ENCODE results near the gene MPLKIP.
"Not testable (repeated sequence)": the region's sequence is repeated elsewhere in the genome, so short reads cannot be mapped to it uniquely, and the experiment has no call there.

The MPLKIP gene

GRCh38 chr7:40151504-40151903 is 17.1 kb upstream of the MPLKIP start:
- H3K4me1 ChIP-seq (ENCODE audit: control insufficient read depth, low read depth, low read length) = no peaks in the 10 kb centered on the region
- no peaks in the 10 kb centered on the region for H3K79me2 ChIP-seq (ENCODE audit: control insufficient read depth, insufficient read depth, low read length)
- no peak overlapping the region for H2BK15ac ChIP-seq (replicated peaks; ENCODE audit: low read depth)
- no peak overlapping the region for H4K8ac ChIP-seq (ENCODE audit: low read depth, low read length)
- DNase-seq = no peak
- no peak overlapping the region for H2AK5ac ChIP-seq (ENCODE audit: low read length)
- H2BK5ac ChIP-seq (ENCODE audit: low read length) = no peak overlapping the region
- H3K36me3 ChIP-seq (ENCODE audit: control insufficient read depth, insufficient read depth, low read length) = no peaks in the 10 kb centered on the region
- H3K23ac ChIP-seq (ENCODE audit: low read length) = no peak overlapping the region
- H3K18ac ChIP-seq (ENCODE audit: low read length) = no peak overlapping the region
- no peak overlapping the region for H3K4ac ChIP-seq (ENCODE audit: low read depth, low read length)
- H3K27me3 ChIP-seq (ENCODE audit: insufficient read depth, low read length, poor library complexity) = no peaks in the 10 kb centered on the region
- H4K5ac ChIP-seq (ENCODE audit: low read length) = no peak overlapping the region
- H3K4me3 ChIP-seq (ENCODE audit: low read length) = no peak overlapping the region
- H3K9ac ChIP-seq (ENCODE audit: low read length) = no peak overlapping the region
- H3K27ac ChIP-seq (ENCODE audit: low read depth, low read length) = no peak overlapping the region
- no peak overlapping the region for H2BK120ac ChIP-seq (ENCODE audit: low read depth, low read length)
- H3K79me1 ChIP-seq (ENCODE audit: low read length) = no peaks in the 10 kb centered on the region
- H3K56ac ChIP-seq (ENCODE audit: low read length) = no peak overlapping the region
- no peak overlapping the region for H3K4me2 ChIP-seq (ENCODE audit: low read length)
- WGBS (ENCODE audit: extremely low coverage, insufficient coverage, low lambda C conversion rate) = no CpG with 5 or more reads among the region's 1 CpG

DNA sequence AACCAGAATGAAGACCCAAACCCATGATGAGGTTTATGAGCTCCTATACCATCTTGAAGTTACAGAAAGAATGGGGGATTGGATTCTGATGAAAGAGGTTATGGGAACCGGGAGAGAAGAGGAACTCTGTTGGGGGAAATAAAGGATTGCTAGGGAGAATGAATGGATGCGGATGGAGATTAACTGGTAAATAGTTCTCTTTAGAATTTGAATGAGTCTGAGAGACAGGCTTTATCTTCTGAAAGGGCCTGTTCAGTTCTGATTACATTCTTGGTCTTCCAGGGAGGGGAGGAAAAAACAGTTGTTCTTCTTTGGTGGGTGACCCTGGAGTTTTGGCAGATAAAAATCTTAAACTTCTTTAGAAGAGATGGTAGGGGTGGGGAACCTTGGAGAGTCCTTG is 14.2 kb upstream of the MPLKIP start:
- no peak overlapping the region for H2BK5ac ChIP-seq (ENCODE audit: low read length)
- H3K27ac ChIP-seq (ENCODE audit: low read depth, low read length) = no peak overlapping the region
- no peak overlapping the region for H2BK15ac ChIP-seq (replicated peaks; ENCODE audit: low read depth)
- H3K18ac ChIP-seq (ENCODE audit: low read length) = no peak overlapping the region
- H4K8ac ChIP-seq (ENCODE audit: low read depth, low read length) = no peak overlapping the region
- no peak overlapping the region for H3K4me2 ChIP-seq (ENCODE audit: low read length)
- no peaks in the 10 kb centered on the region for H3K79me2 ChIP-seq (ENCODE audit: control insufficient read depth, insufficient read depth, low read length)
- no peaks in the 10 kb centered on the region for H3K27me3 ChIP-seq (ENCODE audit: insufficient read depth, low read length, poor library complexity)
- no peak overlapping the region for H3K56ac ChIP-seq (ENCODE audit: low read length)
- no peak overlapping the region for H3K4me3 ChIP-seq (ENCODE audit: low read length)
- H2BK120ac ChIP-seq (ENCODE audit: low read depth, low read length) = no peak overlapping the region
- DNase-seq = no peak
- H3K4me1 ChIP-seq (ENCODE audit: control insufficient read depth, low read depth, low read length) = no peaks in the 10 kb centered on the region
- H3K79me1 ChIP-seq (ENCODE audit: low read length) = no peaks in the 10 kb centered on the region
- no CpG with 5 or more reads among the region's 2 CpGs for WGBS (ENCODE audit: extremely low coverage, insufficient coverage, low lambda C conversion rate)
- H4K5ac ChIP-seq (ENCODE audit: low read length) = no peak overlapping the region
- H3K4ac ChIP-seq (ENCODE audit: low read depth, low read length) = no peak overlapping the region
- no peaks in the 10 kb centered on the region for H3K36me3 ChIP-seq (ENCODE audit: control insufficient read depth, insufficient read depth, low read length)
- no peak overlapping the region for H3K9ac ChIP-seq (ENCODE audit: low read length)
- H2AK5ac ChIP-seq (ENCODE audit: low read length) = no peak overlapping the region
- H3K23ac ChIP-seq (ENCODE audit: low read length) = no peak overlapping the region

DNA sequence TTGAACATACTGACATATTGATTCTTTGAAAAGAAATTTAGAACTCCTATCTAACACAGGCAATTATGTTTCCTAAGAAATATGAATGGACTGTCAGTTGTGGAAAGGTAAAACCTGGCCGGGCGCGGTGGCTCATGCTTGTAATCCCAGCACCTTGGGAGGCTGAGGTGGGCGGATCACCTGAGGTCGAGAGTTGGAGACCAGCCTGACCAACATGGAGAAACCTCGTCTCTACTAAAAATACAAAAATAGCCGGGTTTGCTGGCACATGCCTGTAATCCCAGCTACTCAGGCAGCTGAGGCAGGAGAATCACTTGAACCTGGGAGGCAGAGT is 13.8 kb upstream of the MPLKIP start:
- not testable (repeated sequence) for DNase-seq; H3K18ac ChIP-seq (ENCODE audit: low read length); H3K79me2 ChIP-seq (ENCODE audit: control insufficient read depth, insufficient read depth, low read length); H3K56ac ChIP-seq (ENCODE audit: low read length); H2BK5ac ChIP-seq (ENCODE audit: low read length); H4K5ac ChIP-seq (ENCODE audit: low read length); H3K27me3 ChIP-seq (ENCODE audit: insufficient read depth, low read length, poor library complexity); H3K9ac ChIP-seq (ENCODE audit: low read length); H2BK120ac ChIP-seq (ENCODE audit: low read depth, low read length); H3K23ac ChIP-seq (ENCODE audit: low read length); H3K4me3 ChIP-seq (ENCODE audit: low read length); H3K79me1 ChIP-seq (ENCODE audit: low read length); H2BK15ac ChIP-seq (replicated peaks; ENCODE audit: low read depth); H3K4ac ChIP-seq (ENCODE audit: low read depth, low read length); H3K4me2 ChIP-seq (ENCODE audit: low read length); H3K36me3 ChIP-seq (ENCODE audit: control insufficient read depth, insufficient read depth, low read length); H3K4me1 ChIP-seq (ENCODE audit: control insufficient read depth, low read depth, low read length); H2AK5ac ChIP-seq (ENCODE audit: low read length); H3K27ac ChIP-seq (ENCODE audit: low read depth, low read length); H4K8ac ChIP-seq (ENCODE audit: low read depth, low read length)
- no CpG with 5 or more reads among the region's 7 CpGs for WGBS (ENCODE audit: extremely low coverage, insufficient coverage, low lambda C conversion rate)

- no peak overlapping the region for H4K8ac ChIP-seq (ENCODE audit: low read depth, low read length)
- no peak overlapping the region for H3K18ac ChIP-seq (ENCODE audit: low read length)
- no peaks in the 10 kb centered on the region for H3K4me1 ChIP-seq (ENCODE audit: control insufficient read depth, low read depth, low read length)
- H3K56ac ChIP-seq (ENCODE audit: low read length) = no peak overlapping the region
- no peak overlapping the region for H3K27ac ChIP-seq (ENCODE audit: low read depth, low read length)
- H3K36me3 ChIP-seq (ENCODE audit: control insufficient read depth, insufficient read depth, low read length) = no peaks in the 10 kb centered on the region
- H3K27me3 ChIP-seq (ENCODE audit: insufficient read depth, low read length, poor library complexity) = no peaks in the 10 kb centered on the region
- no peak overlapping the region for H3K9ac ChIP-seq (ENCODE audit: low read length)
- no peak overlapping the region for H4K5ac ChIP-seq (ENCODE audit: low read length)
- no peak overlapping the region for H3K4me2 ChIP-seq (ENCODE audit: low read length)
- no peaks in the 10 kb centered on the region for H3K79me1 ChIP-seq (ENCODE audit: low read length)
- no peaks in the 10 kb centered on the region for H3K79me2 ChIP-seq (ENCODE audit: control insufficient read depth, insufficient read depth, low read length)
- no peak for DNase-seq
- H2BK15ac ChIP-seq (replicated peaks; ENCODE audit: low read depth) = no peak overlapping the region
- H2BK5ac ChIP-seq (ENCODE audit: low read length) = no peak overlapping the region
- no peak overlapping the region for H3K4ac ChIP-seq (ENCODE audit: low read depth, low read length)
- no peak overlapping the region for H2AK5ac ChIP-seq (ENCODE audit: low read length)
- H3K23ac ChIP-seq (ENCODE audit: low read length) = no peak overlapping the region
- no CpG with 5 or more reads among the region's 19 CpGs for WGBS (ENCODE audit: extremely low coverage, insufficient coverage, low lambda C conversion rate)
- H2BK120ac ChIP-seq (ENCODE audit: low read depth, low read length) = no peak overlapping the region
- no peak overlapping the region for H3K4me3 ChIP-seq (ENCODE audit: low read length)
These were observed 13.2 kb upstream of the MPLKIP start for GRCh38 chr7:40147371-40148246.

GRCh38 chr7:40145596-40146130 is 11.2 kb upstream of the MPLKIP start:
- not testable (repeated sequence) for H3K4me3 ChIP-seq (ENCODE audit: low read length); H3K27me3 ChIP-seq (ENCODE audit: insufficient read depth, low read length, poor library complexity); H3K4me2 ChIP-seq (ENCODE audit: low read length); H3K9ac ChIP-seq (ENCODE audit: low read length); H3K36me3 ChIP-seq (ENCODE audit: control insufficient read depth, insufficient read depth, low read length); H2AK5ac ChIP-seq (ENCODE audit: low read length); H2BK120ac ChIP-seq (ENCODE audit: low read depth, low read length); H3K18ac ChIP-seq (ENCODE audit: low read length); H4K5ac ChIP-seq (ENCODE audit: low read length); DNase-seq; H3K79me1 ChIP-seq (ENCODE audit: low read length); H4K8ac ChIP-seq (ENCODE audit: low read depth, low read length); H3K4me1 ChIP-seq (ENCODE audit: control insufficient read depth, low read depth, low read length); H3K4ac ChIP-seq (ENCODE audit: low read depth, low read length); H3K23ac ChIP-seq (ENCODE audit: low read length); H3K56ac ChIP-seq (ENCODE audit: low read length); H3K27ac ChIP-seq (ENCODE audit: low read depth, low read length); H2BK5ac ChIP-seq (ENCODE audit: low read length); H2BK15ac ChIP-seq (replicated peaks; ENCODE audit: low read depth); H3K79me2 ChIP-seq (ENCODE audit: control insufficient read depth, insufficient read depth, low read length)
- WGBS (ENCODE audit: extremely low coverage, insufficient coverage, low lambda C conversion rate) = no CpG with 5 or more reads among the region's 3 CpGs

GRCh38 chr7:40141916-40142315 is 7.5 kb upstream of the MPLKIP start:
- H2BK120ac ChIP-seq (ENCODE audit: low read depth, low read length); H2AK5ac ChIP-seq (ENCODE audit: low read length); H4K5ac ChIP-seq (ENCODE audit: low read length); DNase-seq; H3K23ac ChIP-seq (ENCODE audit: low read length); H2BK15ac ChIP-seq (replicated peaks; ENCODE audit: low read depth); H3K79me1 ChIP-seq (ENCODE audit: low read length); H3K9ac ChIP-seq (ENCODE audit: low read length); H3K56ac ChIP-seq (ENCODE audit: low read length); H3K4me1 ChIP-seq (ENCODE audit: control insufficient read depth, low read depth, low read length); H2BK5ac ChIP-seq (ENCODE audit: low read length); H3K18ac ChIP-seq (ENCODE audit: low read length); H3K4me3 ChIP-seq (ENCODE audit: low read length); H3K27me3 ChIP-seq (ENCODE audit: insufficient read depth, low read length, poor library complexity); H3K4ac ChIP-seq (ENCODE audit: low read depth, low read length); H3K36me3 ChIP-seq (ENCODE audit: control insufficient read depth, insufficient read depth, low read length); H3K27ac ChIP-seq (ENCODE audit: low read depth, low read length); H3K79me2 ChIP-seq (ENCODE audit: control insufficient read depth, insufficient read depth, low read length); H3K4me2 ChIP-seq (ENCODE audit: low read length); H4K8ac ChIP-seq (ENCODE audit: low read depth, low read length): not testable (repeated sequence)
- no CpG with 5 or more reads among the region's 5 CpGs for WGBS (ENCODE audit: extremely low coverage, insufficient coverage, low lambda C conversion rate)
